Stimulated activated CD4-positive, alpha-beta T cell treated with anti-CD3 and anti-CD28 coated beads, TNF-alpha, amount 100 ng/mL, for 24 hours (primary cell): ENCODE measurements around the gene OTOA.
"Not testable (repeated sequence)": the region's sequence is repeated elsewhere in the genome, so short reads cannot be mapped to it uniquely, and the experiment has no call there.

Experiments used
- DNase-seq, 3 experiments: peaks; one replicate each; pipeline ENCODE4 v3.0.0-alpha.2; 2020; ENCODE audit warnings: low read depth in 3 of 3

OTOA gene

GRCh38 chr16:21722771-21723455 is 59.1 kb downstream of the OTOA start:
- no peak for DNase-seq

- DNase-seq, result no peak
Measured at GRCh38 chr16:21723532-21723931, 59.8 kb downstream of the OTOA start.

GRCh38 chr16:21727344-21727743 is 63.6 kb downstream of the OTOA start:
- DNase-seq, result no peak

- not testable (repeated sequence) for DNase-seq
Measured at GRCh38 chr16:21731233-21731632, 67.5 kb downstream of the OTOA start.

- not testable (repeated sequence) for DNase-seq
Measured at GRCh38 chr16:21740637-21741036, 76.9 kb downstream of the OTOA start.

- not testable (repeated sequence) for DNase-seq
Measured at GRCh38 chr16:21756192-21757079, 92.7 kb downstream of the OTOA start.

- DNase-seq, result not testable (repeated sequence)
Measured at GRCh38 chr16:21757080-21757671, 93.4 kb downstream of the OTOA start.

- DNase-seq, result not testable (repeated sequence)
Measured at GRCh38 chr16:21768280-21768679, 104.5 kb downstream of the OTOA start.

- DNase-seq, result not testable (repeated sequence)
Measured at GRCh38 chr16:21768810-21769209, 105.0 kb downstream of the OTOA start.

- DNase-seq, result not testable (repeated sequence)
Measured at GRCh38 chr16:21769284-21769683, 105.5 kb downstream of the OTOA start.

GRCh38 chr16:21770584-21770983 is 106.8 kb downstream of the OTOA start:
- DNase-seq, result not testable (repeated sequence)

GRCh38 chr16:21772547-21773206 is 108.9 kb downstream of the OTOA start:
- not testable (repeated sequence) for DNase-seq

GRCh38 chr16:21773207-21773553 is 109.4 kb downstream of the OTOA start:
- not testable (repeated sequence) for DNase-seq

- not testable (repeated sequence) for DNase-seq
Measured at GRCh38 chr16:21780525-21780924, 116.8 kb downstream of the OTOA start.

GRCh38 chr16:21790506-21790905 is 126.7 kb downstream of the OTOA start:
- not testable (repeated sequence) for DNase-seq

- DNase-seq, result not testable (repeated sequence)
Measured at GRCh38 chr16:21793310-21793709, 129.5 kb downstream of the OTOA start.

- not testable (repeated sequence) for DNase-seq
Measured at GRCh38 chr16:21798601-21799000, 134.8 kb downstream of the OTOA start.

GRCh38 chr16:21801538-21802374 is 138.0 kb downstream of the OTOA start:
- not testable (repeated sequence) for DNase-seq

- DNase-seq, result not testable (repeated sequence)
Measured at GRCh38 chr16:21802375-21802663, 138.6 kb downstream of the OTOA start.
